ENCODE data around the gene FMNL1. TPM values are rescaled to one million over a fixed set of nuclear protein-coding genes. Genes with fewer than 3 reads are reported as not detected.

FMNL1 gene
- total RNA-seq = 469 and 475 TPM in 2 replicates

GRCh38 chr17:45221081-45222013 is at the start of gene FMNL1:
Gene FMNL1, plus strand, starts transcription at chr17:45221885. Its CDS starts 240 bp downstream, at chr17:45222125.
- DNase-seq (ENCODE audit: low spot score) = peak; percentile 69
- no peaks in the 10 kb centered on the region for H3K27me3 Mint-ChIP-seq (ENCODE audit: low read depth)
- peaks cover 44% of the 10 kb centered on the region for H3K4me1 Mint-ChIP-seq (ENCODE audit: low read depth)
- no peaks in the 10 kb centered on the region for H3K9me3 Mint-ChIP-seq
- H3K27ac Mint-ChIP-seq = peak within 1 kb of the TSS; percentile 97
- H3K36me3 Mint-ChIP-seq (ENCODE audit: low read depth) = peaks cover 80% of the 10 kb centered on the region
- peak within 1 kb of the TSS; percentile 98 for H3K4me3 Mint-ChIP-seq (ENCODE audit: low read depth)
- intact Hi-C loops (cut with micrococcal nuclease) = loop anchor here (2.0 kb wide), 2 partner anchors 61 to 73 kb away; partner anchors contain the start of genes HEXIM1 and HEXIM2

DNA sequence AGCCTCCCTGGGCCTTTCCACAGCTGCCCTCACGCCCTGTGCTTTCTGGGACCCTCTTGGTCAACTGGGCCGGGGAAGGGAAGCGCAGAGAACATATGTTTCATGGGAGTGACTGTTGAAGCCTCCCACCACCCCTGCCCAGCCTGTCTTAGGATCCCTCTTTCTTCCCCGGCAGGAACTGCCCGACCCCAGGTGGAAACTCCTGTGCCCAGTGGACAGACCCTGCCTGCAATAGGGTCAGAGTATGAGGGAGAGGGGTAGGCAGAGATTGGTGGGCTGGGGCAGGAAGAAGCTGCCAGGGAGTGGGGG is 49.5 kb upstream of the FMNL1 start:
- no peak for DNase-seq (ENCODE audit: low spot score)
- no peaks in the 10 kb centered on the region for H3K27me3 Mint-ChIP-seq (ENCODE audit: low read depth)
- intact Hi-C loops (cut with micrococcal nuclease) = loop anchor here (2.0 kb wide), 1 partner anchor 23 kb away; the partner anchor contains the start of gene HEXIM1
- no peak overlapping the region for H3K4me3 Mint-ChIP-seq (ENCODE audit: low read depth)
- H3K4me1 Mint-ChIP-seq (ENCODE audit: low read depth) = peaks cover 16% of the 10 kb centered on the region
- H3K36me3 Mint-ChIP-seq (ENCODE audit: low read depth) = no peaks in the 10 kb centered on the region
- peak overlapping the region; percentile 87 for H3K27ac Mint-ChIP-seq
- H3K9me3 Mint-ChIP-seq = no peaks in the 10 kb centered on the region

DNA sequence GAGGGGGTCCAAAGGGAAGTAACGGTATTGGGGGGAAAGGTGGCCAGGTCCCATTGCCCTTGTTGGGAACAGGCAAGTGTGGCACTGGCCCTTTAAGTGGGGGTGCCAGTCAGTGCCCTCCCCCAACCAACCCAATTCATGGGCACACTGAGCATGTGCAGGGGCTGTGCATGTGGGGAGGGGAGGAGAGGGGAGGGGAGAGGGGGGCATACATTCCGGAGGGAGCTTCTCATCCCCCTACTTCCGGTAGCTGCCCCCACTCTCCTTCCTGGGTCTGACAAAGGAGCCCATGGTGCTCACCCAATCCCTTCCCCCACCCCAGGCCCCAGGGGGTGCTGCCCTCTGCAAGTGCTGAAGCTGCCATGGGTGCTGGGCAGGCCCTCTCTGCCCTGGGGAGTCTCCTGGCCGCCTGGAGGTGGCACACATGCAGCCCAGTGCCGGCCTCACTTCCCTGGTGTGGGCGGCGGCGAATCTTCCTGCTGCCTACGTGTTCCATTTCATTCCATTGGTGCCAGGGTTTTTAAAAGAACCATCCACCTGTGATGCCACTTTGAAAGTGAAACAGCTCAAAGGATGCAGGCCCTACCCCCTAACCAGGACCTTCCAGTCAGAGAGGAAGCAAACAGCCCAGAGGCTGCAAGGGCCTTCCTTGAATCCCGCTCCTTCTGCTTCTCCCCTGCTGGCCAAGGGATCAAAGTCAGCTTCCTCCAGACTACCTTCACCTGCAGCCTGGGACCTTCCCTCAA is 49.0 kb upstream of the FMNL1 start:
- Mint-ChIP-seq H3K27ac (peak overlapping the region; percentile 87), H3K36me3 (ENCODE audit: low read depth) (no peaks in the 10 kb centered on the region), H3K9me3 (no peaks in the 10 kb centered on the region), H3K27me3 (ENCODE audit: low read depth) (no peaks in the 10 kb centered on the region), H3K4me3 (ENCODE audit: low read depth) (peak overlapping the region; percentile 72), H3K4me1 (ENCODE audit: low read depth) (peaks cover 16% of the 10 kb centered on the region)
- intact Hi-C loops (cut with micrococcal nuclease) = loop anchor here (2.0 kb wide), 1 partner anchor 24 kb away; the partner anchor contains the start of gene HEXIM1
- DNase-seq (ENCODE audit: low spot score) = peak; percentile 32

DNA sequence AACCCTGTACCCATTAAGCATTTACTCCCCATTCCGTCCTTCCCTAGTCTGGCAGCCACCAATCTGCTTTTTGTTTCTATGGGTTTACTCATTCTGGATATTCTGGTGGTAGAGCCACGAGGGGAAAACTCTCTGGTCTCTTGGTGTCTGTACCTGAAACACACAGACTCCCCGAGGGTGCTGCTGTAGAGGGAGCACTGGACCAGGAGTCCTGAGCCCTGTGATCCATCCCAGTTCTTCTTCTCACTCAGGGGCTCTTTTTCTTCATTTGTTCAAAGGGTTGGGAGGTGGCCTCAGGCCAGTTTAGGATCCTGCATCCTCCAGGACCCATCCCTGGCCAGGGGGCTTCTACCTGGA is 45.9 kb upstream of the FMNL1 start:
- Mint-ChIP-seq H3K27me3 (ENCODE audit: low read depth) (no peaks in the 10 kb centered on the region), H3K36me3 (ENCODE audit: low read depth) (no peaks in the 10 kb centered on the region), H3K4me1 (ENCODE audit: low read depth) (peaks cover 15% of the 10 kb centered on the region), H3K4me3 (ENCODE audit: low read depth) (no peak overlapping the region), H3K27ac (no peak overlapping the region), H3K9me3 (no peaks in the 10 kb centered on the region)
- DNase-seq (ENCODE audit: low spot score) = no peak
- intact Hi-C loops (cut with micrococcal nuclease) = no loop called here

- no peak overlapping the region for H3K4me3 Mint-ChIP-seq (ENCODE audit: low read depth)
- no peaks in the 10 kb centered on the region for H3K9me3 Mint-ChIP-seq
- no peak for DNase-seq (ENCODE audit: low spot score)
- H3K4me1 Mint-ChIP-seq (ENCODE audit: low read depth) = peaks cover 5% of the 10 kb centered on the region
- intact Hi-C loops (cut with micrococcal nuclease) = no loop called here
- no peaks in the 10 kb centered on the region for H3K36me3 Mint-ChIP-seq (ENCODE audit: low read depth)
- H3K27ac Mint-ChIP-seq = no peak overlapping the region
- no peaks in the 10 kb centered on the region for H3K27me3 Mint-ChIP-seq (ENCODE audit: low read depth)
Measured at GRCh38 chr17:45177563-45177962, 44.1 kb upstream of the FMNL1 start.

DNA sequence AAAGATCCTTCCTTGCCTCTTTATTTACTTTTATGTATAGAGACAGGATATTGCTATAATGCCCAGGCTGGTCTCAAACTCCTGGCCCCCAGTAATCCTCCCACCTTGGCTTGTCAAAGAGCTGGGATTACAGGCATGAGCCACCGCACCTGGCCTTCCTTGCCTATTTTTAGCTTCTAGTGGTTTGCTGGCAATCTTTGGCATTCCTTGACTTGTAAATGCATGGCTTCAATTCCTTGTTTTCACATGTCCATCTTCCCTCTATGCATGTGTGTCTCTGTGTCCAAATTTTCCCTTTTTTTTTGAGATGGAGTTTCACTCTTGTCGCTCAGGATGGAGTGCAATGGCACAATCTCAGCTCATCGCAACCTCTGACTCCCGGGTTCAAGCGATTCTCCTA is 37.5 kb upstream of the FMNL1 start:
- no peak overlapping the region for H3K27ac Mint-ChIP-seq
- intact Hi-C loops (cut with micrococcal nuclease) = no loop called here
- H3K27me3 Mint-ChIP-seq (ENCODE audit: low read depth) = peaks cover 2% of the 10 kb centered on the region
- no peaks in the 10 kb centered on the region for H3K9me3 Mint-ChIP-seq
- H3K36me3 Mint-ChIP-seq (ENCODE audit: low read depth) = no peaks in the 10 kb centered on the region
- DNase-seq (ENCODE audit: low spot score) = no peak
- no peak overlapping the region for H3K4me3 Mint-ChIP-seq (ENCODE audit: low read depth)
- H3K4me1 Mint-ChIP-seq (ENCODE audit: low read depth) = no peaks in the 10 kb centered on the region

- DNase-seq (ENCODE audit: low spot score) = no peak
- H3K36me3 Mint-ChIP-seq (ENCODE audit: low read depth) = no peaks in the 10 kb centered on the region
- H3K4me3 Mint-ChIP-seq (ENCODE audit: low read depth) = no peak overlapping the region
- no peaks in the 10 kb centered on the region for H3K4me1 Mint-ChIP-seq (ENCODE audit: low read depth)
- no peaks in the 10 kb centered on the region for H3K9me3 Mint-ChIP-seq
- intact Hi-C loops (cut with micrococcal nuclease) = no loop called here
- H3K27me3 Mint-ChIP-seq (ENCODE audit: low read depth) = peaks cover 2% of the 10 kb centered on the region
- H3K27ac Mint-ChIP-seq = no peak overlapping the region
Measured at GRCh38 chr17:45186801-45187354, 34.8 kb upstream of the FMNL1 start.

- H3K4me1 Mint-ChIP-seq (ENCODE audit: low read depth) = no peaks in the 10 kb centered on the region
- no peak overlapping the region for H3K4me3 Mint-ChIP-seq (ENCODE audit: low read depth)
- intact Hi-C loops (cut with micrococcal nuclease) = no loop called here
- DNase-seq (ENCODE audit: low spot score) = no peak
- H3K9me3 Mint-ChIP-seq = no peaks in the 10 kb centered on the region
- H3K36me3 Mint-ChIP-seq (ENCODE audit: low read depth) = no peaks in the 10 kb centered on the region
- peaks cover 2% of the 10 kb centered on the region for H3K27me3 Mint-ChIP-seq (ENCODE audit: low read depth)
- H3K27ac Mint-ChIP-seq = no peak overlapping the region
Measured at GRCh38 chr17:45189009-45189408, 32.7 kb upstream of the FMNL1 start.

GRCh38 chr17:45190503-45191255 is 31.0 kb upstream of the FMNL1 start:
- Mint-ChIP-seq H3K27me3 (ENCODE audit: low read depth) (peaks cover 2% of the 10 kb centered on the region), H3K4me1 (ENCODE audit: low read depth) (no peaks in the 10 kb centered on the region), H3K27ac (no peak overlapping the region), H3K9me3 (no peaks in the 10 kb centered on the region), H3K4me3 (ENCODE audit: low read depth) (no peak overlapping the region), H3K36me3 (ENCODE audit: low read depth) (no peaks in the 10 kb centered on the region)
- intact Hi-C loops (cut with micrococcal nuclease) = loop anchor here (10.0 kb wide), 1 partner anchor 276 kb away; the partner anchor contains the start of gene GFAP
- DNase-seq (ENCODE audit: low spot score) = no peak

DNA sequence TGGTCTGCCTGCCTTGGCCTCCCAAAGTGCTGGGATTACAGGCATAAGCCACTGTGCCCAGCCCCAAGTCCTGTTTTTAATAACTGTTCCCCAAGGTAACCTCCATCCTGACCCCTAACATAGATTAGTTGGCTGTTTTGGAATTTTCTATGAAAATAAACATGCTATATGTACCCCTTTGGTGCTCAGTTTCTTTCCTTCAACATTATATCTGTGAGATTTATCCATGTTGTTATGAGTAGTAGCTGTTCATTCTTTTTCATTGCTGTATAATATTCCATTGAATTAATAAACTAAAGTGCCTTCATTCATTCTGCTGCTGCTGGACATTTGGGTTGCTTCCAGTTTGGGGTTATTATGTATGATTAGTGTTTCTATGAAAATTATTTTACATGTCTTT is 26.3 kb upstream of the FMNL1 start:
- H3K36me3 Mint-ChIP-seq (ENCODE audit: low read depth) = no peaks in the 10 kb centered on the region
- H3K9me3 Mint-ChIP-seq = no peaks in the 10 kb centered on the region
- H3K27ac Mint-ChIP-seq = no peak overlapping the region
- intact Hi-C loops (cut with micrococcal nuclease) = loop anchor here (10.0 kb wide), 1 partner anchor 281 kb away; the partner anchor contains the start of gene GFAP
- H3K4me1 Mint-ChIP-seq (ENCODE audit: low read depth) = peaks cover 4% of the 10 kb centered on the region
- H3K27me3 Mint-ChIP-seq (ENCODE audit: low read depth) = no peaks in the 10 kb centered on the region
- no peak for DNase-seq (ENCODE audit: low spot score)
- no peak overlapping the region for H3K4me3 Mint-ChIP-seq (ENCODE audit: low read depth)

DNA sequence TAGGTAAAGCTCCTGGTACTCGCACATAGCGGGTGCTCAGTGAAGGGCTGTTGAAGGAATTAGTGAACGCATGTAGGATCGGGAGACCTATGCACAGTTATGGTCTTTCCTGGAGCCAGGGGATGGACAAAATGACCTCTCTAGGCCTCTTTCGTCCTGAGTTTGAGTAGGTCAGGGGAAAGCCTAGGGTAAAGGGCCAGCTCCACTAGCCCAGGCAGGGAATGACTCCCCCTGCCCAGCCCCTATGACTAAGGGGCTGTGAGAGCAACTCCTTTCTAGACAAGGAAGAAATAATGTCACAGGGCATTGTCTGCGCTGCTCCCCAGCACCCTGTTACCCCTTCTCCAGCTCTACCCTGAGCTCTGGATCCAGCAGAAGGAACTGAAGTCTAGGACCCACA is 24.6 kb upstream of the FMNL1 start:
- no peak overlapping the region for H3K27ac Mint-ChIP-seq
- H3K36me3 Mint-ChIP-seq (ENCODE audit: low read depth) = no peaks in the 10 kb centered on the region
- DNase-seq (ENCODE audit: low spot score) = no peak
- no peak overlapping the region for H3K4me3 Mint-ChIP-seq (ENCODE audit: low read depth)
- intact Hi-C loops (cut with micrococcal nuclease) = loop anchor here (1.0 to 10.0 kb wide), 2 partner anchors 62 to 282 kb away; partner anchors contain the start of genes ACBD4 and GFAP
- H3K4me1 Mint-ChIP-seq (ENCODE audit: low read depth) = peaks cover 4% of the 10 kb centered on the region
- H3K27me3 Mint-ChIP-seq (ENCODE audit: low read depth) = no peaks in the 10 kb centered on the region
- H3K9me3 Mint-ChIP-seq = no peaks in the 10 kb centered on the region

All from activated T-helper 2 cell treated with anti-CD3 and anti-CD28 coated beads, Interferon-gamma antibody, Interleukin-2, Interleukin-4, amounts not matched to agents 10 μg/mL and 5 μg/mL and 100 μg/mL, durations not matched to agents 14 hours and 24 hours and 36 hours (primary cell).